ENCODE results near the gene KANK3.
"Not testable (repeated sequence)": the region's sequence is repeated elsewhere in the genome, so short reads cannot be mapped to it uniquely, and the experiment has no call there.

Gene KANK3

DNA sequence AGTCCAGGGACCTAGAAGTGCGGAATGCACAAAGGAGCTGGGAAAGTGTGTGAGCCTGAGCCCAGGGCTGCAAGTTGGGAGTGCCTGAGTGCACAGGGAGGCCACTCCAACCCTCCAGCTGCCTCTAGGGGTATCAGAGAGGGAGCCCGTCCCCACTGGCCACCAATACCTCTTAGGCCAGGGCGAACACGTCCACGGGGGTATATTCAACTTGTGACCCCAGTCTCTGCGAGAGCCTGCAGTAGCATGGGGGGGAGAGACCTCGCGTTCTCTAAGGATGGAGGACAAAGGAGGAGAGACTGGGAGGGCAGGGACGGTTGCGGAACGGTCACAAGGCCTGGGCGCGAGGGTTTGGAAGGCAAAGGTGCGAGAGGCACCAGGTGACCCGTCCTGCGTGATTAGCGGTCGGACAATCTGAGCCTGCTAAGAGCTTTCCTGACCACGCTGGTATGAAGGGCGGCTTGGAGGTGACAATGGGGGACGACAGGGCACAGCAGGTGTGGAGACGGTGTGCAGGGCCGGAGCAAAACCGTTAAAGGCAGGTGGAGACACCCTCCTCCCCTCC is 35.6 kb downstream of the KANK3 start:
- TF ChIP-seq, protein P1, sequence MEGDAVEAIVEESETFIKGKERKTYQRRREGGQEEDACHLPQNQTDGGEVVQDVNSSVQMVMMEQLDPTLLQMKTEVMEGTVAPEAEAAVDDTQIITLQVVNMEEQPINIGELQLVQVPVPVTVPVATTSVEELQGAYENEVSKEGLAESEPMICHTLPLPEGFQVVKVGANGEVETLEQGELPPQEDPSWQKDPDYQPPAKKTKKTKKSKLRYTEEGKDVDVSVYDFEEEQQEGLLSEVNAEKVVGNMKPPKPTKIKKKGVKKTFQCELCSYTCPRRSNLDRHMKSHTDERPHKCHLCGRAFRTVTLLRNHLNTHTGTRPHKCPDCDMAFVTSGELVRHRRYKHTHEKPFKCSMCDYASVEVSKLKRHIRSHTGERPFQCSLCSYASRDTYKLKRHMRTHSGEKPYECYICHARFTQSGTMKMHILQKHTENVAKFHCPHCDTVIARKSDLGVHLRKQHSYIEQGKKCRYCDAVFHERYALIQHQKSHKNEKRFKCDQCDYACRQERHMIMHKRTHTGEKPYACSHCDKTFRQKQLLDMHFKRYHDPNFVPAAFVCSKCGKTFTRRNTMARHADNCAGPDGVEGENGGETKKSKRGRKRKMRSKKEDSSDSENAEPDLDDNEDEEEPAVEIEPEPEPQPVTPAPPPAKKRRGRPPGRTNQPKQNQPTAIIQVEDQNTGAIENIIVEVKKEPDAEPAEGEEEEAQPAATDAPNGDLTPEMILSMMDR (IDR thresholded peaks at IDR 0.05; ENCODE audit: insufficient read depth, missing control alignments): no peak
- FAIRE-seq (no peak), DNase-seq (ENCODE audit: insufficient read length, low spot score) (no peak)

DNA sequence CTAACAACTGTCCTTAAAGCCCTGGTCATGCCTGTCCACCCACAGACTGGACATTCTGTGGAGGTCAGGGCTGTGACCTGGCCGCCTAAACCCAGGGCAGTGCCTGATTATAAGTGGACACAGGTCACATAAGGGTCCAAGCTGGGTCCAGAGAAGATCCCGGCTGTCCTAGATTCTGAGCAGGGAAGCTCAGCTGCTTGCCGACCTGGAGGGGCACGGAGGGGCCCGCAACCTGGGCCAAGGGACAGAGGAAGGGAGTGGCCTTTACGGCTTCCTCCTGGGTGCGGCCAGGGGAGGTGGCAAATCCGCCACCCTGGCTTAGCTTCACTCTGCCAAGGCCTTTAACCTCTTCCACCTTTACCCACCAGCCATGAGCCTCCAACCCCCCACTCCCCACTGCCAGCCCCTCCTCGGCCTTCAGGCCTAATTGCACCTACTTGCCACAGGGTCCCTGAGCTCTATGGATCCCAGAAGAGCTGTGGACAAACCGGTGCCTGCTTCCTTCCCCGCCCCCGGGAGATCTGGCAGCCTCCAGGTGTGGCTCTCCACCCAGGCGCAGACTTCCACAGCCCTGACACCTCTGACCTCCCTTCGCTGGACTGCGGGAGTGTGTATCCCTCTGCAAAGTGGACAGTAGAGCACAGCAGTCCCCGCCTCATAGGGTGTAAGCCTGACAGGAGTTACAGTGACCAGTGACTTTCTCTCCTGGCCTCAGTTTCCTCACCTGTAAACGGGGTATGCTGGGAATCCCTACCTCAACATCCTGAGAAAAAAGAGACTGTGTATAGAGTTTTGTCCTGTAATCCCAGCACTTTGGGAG is 36.6 kb downstream of the KANK3 start:
- TF ChIP-seq, protein P1 (IDR thresholded peaks at IDR 0.05; ENCODE audit: insufficient read depth, missing control alignments): no peak
- no peak for DNase-seq (ENCODE audit: insufficient read length, low spot score)
- no peak for FAIRE-seq

DNA sequence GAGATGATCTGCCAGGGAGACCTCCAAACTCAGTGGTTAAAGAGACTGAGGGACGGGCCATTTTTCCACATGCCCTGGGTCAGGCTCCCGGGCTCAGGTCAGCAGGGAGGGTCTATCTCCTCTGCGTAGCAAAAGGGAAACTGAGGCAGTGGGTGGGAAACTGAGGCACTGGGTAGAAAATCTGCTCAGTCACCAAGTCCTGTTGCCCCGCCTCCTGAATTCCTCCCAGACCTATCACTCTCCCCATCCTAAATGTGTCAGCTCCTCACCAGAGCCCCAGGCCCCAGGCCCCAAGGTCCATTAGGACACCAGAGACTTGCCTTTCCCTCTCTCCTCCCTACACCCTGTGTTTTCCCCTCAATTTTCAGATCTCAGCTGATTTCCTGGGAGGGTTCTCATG is 37.3 kb downstream of the KANK3 start:
- TF ChIP-seq, protein P1 (IDR thresholded peaks at IDR 0.05; ENCODE audit: insufficient read depth, missing control alignments): no peak
- no peak for DNase-seq (ENCODE audit: insufficient read length, low spot score)
- FAIRE-seq: no peak

DNA sequence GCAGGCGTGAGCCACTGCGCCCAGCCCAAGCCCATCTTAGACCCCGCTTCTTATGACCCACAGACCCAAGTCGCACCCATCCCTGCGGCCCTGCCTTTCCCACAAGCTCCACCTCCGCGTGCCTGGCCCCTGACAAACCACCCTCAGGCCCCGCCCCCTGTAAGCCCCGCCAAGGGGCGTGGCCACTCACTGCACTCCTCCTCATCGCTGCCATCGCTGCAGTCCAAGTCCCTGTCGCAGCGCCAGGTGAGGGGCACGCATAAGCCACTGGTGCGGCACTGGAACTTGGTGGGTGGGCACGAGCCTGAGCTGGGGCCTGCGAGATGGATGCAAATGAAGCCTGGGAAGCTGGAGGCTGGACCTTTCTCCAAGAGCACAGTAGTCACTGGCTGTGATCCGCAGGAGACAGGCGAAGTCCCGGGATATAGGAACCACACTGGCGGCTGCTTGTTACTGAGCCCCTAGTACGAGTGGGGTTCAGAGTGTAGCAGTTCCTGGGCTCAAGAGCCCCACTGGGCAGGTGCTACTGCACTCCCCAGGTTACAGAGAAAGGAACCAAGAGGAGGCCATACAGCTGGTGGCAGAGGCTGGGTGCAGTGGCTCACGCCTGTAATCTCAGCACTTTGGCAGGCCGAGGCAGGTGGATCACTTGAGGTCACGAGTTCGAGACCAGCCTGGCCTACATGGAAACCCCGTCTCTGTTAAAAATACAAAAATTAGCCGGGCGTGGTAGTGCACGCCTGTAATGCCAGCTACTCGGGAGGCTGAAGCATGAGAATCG is 38.0 kb downstream of the KANK3 start:
- DNase-seq (ENCODE audit: insufficient read length, low spot score): no peak
- TF ChIP-seq, protein P1 (IDR thresholded peaks at IDR 0.05; ENCODE audit: insufficient read depth, missing control alignments): no peak
- no peak for FAIRE-seq

DNA sequence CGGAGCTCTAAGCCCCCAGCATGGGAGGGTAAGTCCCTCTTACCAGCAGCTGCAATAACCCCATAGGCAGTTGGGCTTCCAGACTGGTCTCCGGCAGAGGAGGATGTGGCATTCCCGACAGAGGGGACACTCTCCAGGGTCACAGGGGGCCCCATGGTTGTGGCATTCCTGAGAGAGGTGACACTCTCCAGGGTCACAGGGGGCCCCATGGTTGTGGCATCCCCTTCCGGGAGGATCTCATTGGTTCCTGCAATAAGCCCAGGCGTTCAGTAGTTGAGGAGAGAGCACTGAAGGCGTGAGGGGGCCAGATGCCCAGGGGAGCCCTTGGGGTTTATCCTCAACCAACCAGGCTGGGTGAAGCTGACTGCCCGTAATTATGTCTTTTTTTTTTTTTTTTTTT is 40.3 kb downstream of the KANK3 start:
- TF ChIP-seq, protein P1 (IDR thresholded peaks at IDR 0.05; ENCODE audit: insufficient read depth, missing control alignments): no peak
- FAIRE-seq: no peak
- DNase-seq (ENCODE audit: insufficient read length, low spot score): no peak

DNA sequence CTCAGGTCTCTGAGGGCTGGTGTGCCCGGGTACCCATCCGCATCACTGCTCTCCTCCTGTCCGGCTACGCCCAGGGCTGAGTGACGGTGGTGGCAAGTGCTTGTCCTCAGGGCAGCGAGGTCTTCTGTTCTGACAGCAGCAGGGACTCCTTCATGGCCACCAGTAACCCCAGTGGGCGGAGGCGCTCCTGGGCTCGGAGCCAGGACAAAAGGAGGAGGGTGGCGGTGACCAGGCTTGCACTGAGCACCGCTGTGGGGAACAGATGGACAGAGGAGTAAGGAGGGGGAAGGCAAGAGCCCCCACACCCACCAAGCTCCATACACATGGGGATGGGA is 40.7 kb downstream of the KANK3 start:
- DNase-seq (ENCODE audit: insufficient read length, low spot score) (no peak), FAIRE-seq (no peak)
- TF ChIP-seq, protein P1 (IDR thresholded peaks at IDR 0.05; ENCODE audit: insufficient read depth, missing control alignments): no peak

DNA sequence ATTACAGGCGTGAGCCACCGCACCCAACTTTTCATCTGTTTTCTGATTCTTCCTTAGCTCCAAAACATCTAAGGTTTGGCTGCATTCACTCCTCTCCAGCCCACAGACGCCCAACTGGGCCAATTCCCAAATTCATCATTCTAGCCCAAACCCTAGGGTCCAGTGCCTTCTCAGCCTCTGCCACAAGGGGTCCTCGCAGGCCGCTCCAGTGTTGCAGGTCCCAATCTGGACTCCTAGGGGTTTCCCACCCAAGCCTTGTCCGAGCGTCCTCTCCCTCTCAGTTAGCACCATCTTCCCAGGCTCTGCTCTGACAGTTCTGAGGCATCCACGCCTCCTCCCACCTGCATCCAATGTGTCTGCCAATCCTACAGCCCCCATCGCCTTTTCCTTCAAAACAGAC is 51.7 kb downstream of the KANK3 start:
- not testable (repeated sequence) for DNase-seq (ENCODE audit: insufficient read length, low spot score); FAIRE-seq

DNA sequence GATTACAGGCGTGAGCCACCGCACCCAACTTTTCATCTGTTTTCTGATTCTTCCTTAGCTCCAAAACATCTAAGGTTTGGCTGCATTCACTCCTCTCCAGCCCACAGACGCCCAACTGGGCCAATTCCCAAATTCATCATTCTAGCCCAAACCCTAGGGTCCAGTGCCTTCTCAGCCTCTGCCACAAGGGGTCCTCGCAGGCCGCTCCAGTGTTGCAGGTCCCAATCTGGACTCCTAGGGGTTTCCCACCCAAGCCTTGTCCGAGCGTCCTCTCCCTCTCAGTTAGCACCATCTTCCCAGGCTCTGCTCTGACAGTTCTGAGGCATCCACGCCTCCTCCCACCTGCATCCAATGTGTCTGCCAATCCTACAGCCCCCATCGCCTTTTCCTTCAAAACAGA is 66.6 kb downstream of the KANK3 start:
- FAIRE-seq; DNase-seq (ENCODE audit: insufficient read length, low spot score): not testable (repeated sequence)

Data from D721Med (cell line).